HuH-7.5 (cell line): ENCODE results near the gene BCR.

Experiments used
- DNase-seq: peaks from one replicate; pipeline ENCODE4 v3.0.0; 2011; ENCODE audit warnings: low spot score

The BCR gene

DNA sequence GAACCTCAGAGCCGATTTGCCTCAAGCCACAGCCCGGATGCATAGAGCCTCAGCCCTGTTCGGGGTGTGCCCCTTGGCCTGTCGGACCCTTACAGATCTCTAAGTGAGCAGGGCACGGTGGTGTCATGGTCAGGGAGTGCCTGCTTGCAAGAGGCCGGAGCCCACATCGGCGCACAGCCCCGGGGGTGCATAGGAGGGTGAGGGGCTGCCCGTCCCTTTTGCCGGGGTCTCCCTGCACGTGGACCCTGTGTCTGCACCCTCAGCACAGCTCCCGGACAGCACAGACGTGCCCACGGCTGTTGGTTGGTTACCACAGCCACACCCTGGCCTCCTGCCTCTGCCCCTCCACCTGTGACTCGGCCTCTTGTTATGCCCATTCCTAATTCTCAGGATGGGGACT lies 28.5 kb upstream of the BCR start:
- no peak for DNase-seq

DNA sequence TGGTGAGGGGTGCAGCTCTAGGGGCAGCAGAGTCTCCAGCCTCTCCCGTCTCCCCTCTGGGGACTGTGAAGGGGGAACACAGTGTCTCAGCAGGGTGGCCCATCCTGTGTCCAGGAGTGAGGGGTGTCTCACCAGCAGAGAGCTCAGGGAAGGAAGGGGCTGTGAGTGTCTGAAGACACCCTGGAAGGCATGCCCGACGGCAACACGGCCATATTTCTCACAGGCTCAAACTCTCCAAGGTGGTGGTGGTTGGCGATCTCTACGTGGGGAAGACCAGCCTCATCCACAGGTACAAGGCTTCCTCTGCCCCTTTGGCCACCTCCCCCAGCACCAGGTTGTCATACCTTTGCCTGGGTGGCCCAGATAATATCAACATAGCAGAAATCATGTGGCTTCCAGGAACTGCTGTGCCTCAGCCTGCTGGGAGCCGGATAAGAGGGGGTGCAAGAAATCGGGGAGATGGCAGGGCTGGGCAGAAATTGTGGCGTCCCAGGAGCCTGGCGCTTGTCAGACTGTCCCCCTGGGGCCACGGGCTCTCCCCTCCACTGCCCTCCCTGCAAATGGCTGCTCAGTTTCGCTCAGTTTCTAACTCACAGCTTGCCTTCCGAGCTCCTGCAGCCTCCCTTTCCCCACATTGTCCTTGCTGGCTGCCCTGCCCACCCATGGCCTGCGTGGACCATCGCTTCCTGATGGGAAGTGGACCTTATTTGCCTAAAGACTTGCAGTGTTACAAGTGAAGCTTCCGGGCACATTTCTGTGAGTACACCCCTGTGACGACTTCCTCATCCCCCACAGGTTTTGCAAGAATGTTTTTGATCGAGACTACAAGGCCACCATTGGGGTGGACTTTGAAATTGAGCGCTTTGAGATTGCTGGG lies 27.8 kb upstream of the BCR start:
- no peak for DNase-seq

GRCh38 chr22:23153994-23154393 lies 26.3 kb upstream of the BCR start:
- DNase-seq = no peak

GRCh38 chr22:23154461-23154860 lies 25.8 kb upstream of the BCR start:
- DNase-seq = no peak

DNA sequence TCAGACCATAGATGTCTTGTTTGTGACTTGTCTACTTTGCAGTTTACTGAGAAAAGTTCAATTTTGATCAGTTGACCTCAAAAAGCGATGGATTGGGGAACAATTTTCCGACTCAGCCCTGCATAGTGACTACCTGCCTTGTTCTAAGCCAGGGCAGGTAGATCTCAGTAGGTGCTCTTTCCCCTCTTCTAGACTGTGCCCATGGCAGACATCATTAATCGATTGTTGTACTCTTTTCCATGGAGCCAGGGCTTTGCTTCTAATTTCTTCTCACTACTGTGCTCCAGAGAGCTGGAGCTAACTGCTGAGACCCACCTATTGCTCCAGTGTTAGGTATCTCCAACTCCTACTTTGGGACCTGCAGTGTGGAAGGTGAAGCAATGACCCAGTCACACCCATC lies 25.2 kb upstream of the BCR start:
- no peak for DNase-seq

- no peak for DNase-seq
These were observed 24.5 kb upstream of the BCR start for GRCh38 chr22:23155831-23156230.

GRCh38 chr22:23156286-23156685 lies 24.0 kb upstream of the BCR start:
- DNase-seq = no peak

- no peak for DNase-seq
These were observed 22.5 kb upstream of the BCR start for GRCh38 chr22:23157560-23158515.

DNA sequence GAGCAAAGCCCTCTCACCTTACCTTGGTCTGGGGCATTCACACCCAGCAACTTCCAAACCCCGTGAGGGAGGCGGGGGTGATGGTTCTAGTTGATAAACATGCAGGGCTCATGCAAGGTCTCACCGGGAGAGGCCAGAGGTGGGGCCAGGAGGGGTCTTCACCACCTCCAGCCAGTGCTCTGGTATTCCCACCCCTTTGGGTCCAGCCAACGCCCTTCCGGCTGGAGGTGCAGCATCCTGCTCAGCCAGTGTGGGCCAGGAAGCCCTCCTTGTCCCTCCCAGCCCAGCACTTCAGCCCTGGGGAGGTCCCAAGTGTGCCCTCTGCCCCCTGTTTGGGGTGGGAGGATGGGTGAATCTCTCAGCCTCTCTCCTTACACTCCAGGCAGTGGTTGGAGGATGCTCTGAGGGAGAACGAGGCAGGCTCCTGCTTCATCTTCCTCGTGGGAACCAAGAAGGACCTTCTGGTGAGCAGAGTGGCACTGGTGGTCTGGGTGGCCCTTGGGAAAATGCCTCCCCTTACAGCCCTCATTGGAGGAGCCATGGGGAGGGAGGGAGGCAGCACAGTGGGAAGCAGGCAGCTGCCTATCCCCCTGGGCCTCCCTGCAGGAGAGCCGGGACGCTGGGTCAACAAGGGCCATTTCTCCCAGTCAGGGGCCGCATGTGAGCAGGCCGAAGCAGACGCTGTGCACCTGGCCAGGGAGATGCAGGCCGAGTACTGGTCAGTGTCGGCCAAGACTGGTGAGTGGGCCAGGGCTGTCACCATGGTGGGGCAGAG lies 21.6 kb upstream of the BCR start:
- no peak for DNase-seq

DNA sequence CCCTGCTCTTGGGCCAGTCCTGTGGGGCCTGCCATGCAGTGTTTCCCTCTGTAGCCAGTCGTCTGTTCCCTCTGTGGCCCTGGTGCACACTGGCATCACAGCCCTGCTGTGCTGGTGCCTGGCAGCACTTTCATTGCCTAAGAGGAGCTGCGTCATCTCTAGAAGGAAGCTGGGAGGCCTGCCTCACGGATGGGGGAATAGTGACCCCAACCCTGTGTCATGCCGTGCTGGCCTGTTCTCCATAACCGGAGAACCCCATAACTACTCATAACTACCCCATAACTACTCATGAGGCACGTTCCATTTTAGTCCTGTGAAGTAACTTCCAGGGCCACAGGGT lies 21.0 kb upstream of the BCR start:
- no peak for DNase-seq

DNA sequence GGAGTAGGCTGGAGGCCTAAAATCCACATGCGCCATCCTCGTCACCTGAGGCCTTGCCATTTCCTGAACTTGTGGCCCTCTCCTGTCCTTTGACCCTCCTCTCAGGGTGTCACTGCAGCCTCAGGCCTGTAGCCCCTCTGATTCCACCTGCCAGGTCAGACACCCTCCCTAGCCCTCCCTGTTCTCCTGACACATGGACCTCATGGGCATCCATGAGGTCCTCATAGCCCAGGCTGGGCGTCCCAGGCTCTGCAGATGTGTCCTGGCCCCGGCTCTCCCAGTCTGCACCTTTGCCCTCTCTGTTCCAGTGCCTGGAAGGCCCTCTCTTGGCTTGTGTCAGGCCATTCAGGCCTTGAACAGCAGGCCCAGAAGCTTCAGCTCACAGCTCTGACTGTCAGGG lies 19.3 kb upstream of the BCR start:
- DNase-seq = no peak

DNA sequence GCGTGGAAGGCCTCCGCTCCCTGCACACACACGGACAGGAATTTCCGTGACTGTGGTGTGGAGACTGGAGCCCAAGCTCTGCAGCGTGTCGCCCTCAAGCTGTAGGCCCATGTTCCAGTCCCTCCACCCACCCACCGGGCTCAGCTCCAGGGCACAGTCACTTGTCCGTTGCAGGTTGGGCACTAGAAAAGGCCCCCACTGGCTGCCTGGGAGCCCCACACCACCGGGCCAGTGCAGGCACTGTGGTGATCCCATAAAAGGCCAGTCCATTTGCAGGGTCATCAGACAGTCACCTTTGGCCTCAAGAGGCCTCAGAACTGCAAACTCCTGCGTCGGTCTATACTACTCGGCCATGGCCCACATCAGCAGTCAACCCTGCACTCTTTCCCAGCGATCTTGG lies 18.7 kb upstream of the BCR start:
- DNase-seq = no peak

GRCh38 chr22:23163665-23164064 lies 16.6 kb upstream of the BCR start:
- DNase-seq = no peak

DNA sequence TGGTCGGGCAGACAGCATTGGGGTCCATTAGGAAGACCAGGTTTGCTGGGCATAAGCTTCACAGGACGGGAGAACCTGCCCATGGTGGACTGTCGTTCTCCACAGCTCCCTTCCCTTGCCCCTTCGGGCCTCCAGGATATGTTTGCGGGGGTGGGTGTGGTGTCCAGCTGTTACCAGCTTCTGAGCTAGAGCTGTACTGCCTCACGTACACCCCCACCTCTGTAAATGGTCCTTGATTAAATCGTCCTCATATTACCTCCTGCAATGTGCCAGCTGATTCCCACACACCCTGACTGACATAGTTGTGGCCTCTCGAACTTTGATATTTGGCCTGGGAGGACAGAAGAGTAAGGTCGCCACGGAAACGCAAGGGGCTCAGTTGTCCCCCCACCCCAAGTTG lies 16.2 kb upstream of the BCR start:
- DNase-seq = no peak

GRCh38 chr22:23166042-23166831 lies 14.1 kb upstream of the BCR start:
- no peak for DNase-seq

GRCh38 chr22:23166841-23167616 lies 13.3 kb upstream of the BCR start:
- no peak for DNase-seq

GRCh38 chr22:23168391-23169042 lies 11.8 kb upstream of the BCR start:
- DNase-seq = no peak

- DNase-seq = no peak
These were observed 11.3 kb upstream of the BCR start for GRCh38 chr22:23169043-23169406.

DNA sequence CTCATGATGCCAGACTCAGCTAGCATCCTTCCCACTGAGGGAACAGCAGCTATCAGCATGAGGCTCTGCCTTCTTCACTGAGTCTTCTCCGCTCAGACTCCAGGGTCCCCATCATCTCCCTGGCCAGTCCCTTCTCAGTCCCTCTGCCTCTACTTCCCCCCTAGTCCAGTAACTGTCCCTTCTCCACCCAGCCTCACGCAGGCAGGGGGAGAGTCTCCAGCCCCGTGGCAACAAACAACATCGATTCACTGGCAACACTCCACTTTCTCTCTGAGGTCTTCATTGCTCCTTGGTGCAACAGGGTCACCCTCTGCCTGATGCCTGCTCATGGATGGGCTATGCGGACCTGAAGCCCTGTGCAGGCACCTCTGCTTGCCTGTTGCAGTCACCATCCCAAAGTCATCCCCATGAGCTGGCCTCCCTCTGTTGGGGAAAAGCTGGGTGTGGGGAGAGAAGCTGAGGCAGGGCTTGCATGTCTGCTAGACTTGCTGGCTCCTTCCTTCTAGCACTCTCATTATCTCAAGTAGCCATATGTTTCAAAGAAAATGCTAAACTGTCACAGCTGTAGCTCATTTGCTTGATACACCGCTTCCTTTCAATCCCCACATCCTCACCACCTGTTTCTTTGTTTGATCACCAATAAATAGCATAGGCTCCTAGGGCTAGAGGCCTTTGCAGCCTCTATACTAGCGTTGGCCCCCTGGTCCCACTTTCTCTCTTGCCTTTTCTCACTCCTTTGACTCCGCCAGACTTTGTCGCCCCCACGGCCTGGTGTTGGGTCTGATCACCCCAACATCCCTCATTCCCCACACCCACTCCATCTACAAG lies 4.3 kb upstream of the BCR start:
- no peak for DNase-seq

DNA sequence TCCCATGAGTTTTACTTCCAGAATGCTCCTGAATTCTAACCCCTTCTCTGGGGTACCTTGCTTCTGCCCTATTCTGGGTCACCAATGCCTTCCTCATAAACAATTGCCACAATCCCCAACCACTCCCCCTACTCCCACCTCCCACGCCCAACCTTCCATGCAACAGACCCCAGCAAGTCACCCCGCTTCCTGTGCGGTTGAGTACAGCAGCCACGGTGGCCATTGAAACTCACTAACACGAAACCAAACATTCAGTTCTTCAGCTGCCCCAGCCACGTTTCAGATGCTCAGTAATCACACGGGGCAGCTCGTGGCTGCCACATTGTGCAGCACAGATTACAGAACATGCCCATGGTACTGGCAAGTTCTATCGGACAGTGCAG lies 3.7 kb upstream of the BCR start:
- no peak for DNase-seq
